ENCODE measurements around the gene OSBPL7.
"Not testable (repeated sequence)": the region's sequence is repeated elsewhere in the genome, so short reads cannot be mapped to it uniquely, and the experiment has no call there.

OSBPL7 gene

DNA sequence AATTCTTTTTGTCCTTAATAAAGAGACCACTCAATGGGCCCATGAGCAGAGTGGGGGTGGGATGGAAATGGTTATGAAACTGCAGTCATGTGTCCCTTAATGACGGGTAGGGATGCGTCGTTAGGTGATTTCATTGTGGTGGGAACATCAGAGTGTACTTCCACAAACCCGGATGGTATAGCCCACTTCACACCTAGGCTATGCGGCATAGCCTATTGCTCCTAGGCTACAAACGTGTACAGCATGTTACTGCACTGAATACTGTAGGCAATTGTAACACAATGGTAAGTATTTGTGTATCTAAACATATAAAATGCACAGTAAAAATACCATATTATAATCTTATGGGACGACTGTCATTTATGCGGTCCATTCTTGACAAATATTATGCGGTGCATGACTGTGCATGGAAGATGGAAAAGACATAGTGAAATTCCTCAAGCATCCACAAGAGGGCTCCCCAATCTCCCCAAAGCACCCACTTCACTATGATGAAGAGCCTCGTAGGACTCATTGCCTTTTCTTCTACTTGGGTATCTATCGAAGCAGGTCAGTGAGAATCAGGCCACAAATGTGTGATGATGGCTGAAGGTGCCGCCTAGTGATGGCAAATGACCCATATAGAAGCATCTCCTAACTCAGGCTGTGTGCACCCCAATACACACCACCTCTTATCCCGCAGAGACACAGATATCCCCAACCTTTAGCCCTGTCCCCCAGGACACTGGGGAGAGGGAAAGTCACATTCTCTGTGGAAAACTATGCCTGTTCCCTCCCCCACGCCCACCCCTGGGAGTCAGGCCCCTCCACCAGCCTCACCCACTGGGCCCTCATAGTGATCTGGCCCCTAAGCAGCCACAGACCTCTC is 45.0 kb downstream of the OSBPL7 start:
- Mint-ChIP-seq H3K27ac (no peak overlapping the region), H3K4me3 (no peak overlapping the region), H3K9me3 (no peaks in the 10 kb centered on the region), H3K4me1 (ENCODE audit: low read depth in 2 of 2) (peaks cover 0 to 5% of the 10 kb centered on the region in 2 donors), H3K36me3 (ENCODE audit: insufficient read depth) (peaks cover 3% of the 10 kb centered on the region), H3K27me3 (peaks cover 31 to 52% of the 10 kb centered on the region in 2 donors)
- ATAC-seq (replicated peaks) (peak; percentile 87), DNase-seq (peak; percentile 39 to 50 (median 50))

DNA sequence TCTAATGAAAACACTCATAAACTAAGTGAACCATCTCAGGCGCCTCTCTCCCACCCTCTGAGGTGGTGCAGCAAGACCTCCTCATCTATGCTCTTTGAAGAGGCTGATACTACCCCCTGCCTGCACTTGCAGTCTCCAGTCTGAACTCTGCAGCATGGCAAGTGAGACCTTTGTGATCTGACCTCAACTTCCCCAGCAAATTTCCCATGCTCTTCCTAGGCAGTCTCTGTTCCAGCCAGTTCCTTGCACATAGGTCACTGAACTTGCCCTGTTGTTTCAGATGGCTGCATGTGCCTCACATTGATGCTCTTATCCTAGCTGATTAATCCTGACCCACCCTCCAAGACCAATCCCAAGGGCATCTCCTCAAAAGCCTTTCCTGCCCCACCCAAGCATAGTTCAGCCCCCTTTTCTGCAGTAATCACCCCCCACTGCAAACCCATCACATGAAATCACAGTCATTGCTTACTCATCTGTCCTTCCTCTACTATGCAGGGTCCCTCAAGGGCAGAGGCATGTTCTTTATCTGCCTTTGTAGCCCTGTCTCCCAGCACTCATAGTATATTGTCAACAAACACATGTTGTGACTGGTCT is 46.5 kb downstream of the OSBPL7 start:
- ATAC-seq (replicated peaks), result no peak
- peaks cover 0 to 5% of the 10 kb centered on the region in 2 donors for H3K4me1 Mint-ChIP-seq (ENCODE audit: low read depth in 2 of 2)
- H3K27ac Mint-ChIP-seq, result no peak overlapping the region
- no peak overlapping the region for H3K4me3 Mint-ChIP-seq
- H3K27me3 Mint-ChIP-seq, result peaks cover 26 to 52% of the 10 kb centered on the region in 2 donors
- H3K9me3 Mint-ChIP-seq, result no peaks in the 10 kb centered on the region
- peaks cover 3% of the 10 kb centered on the region for H3K36me3 Mint-ChIP-seq (ENCODE audit: insufficient read depth)
- no peak for DNase-seq

DNA sequence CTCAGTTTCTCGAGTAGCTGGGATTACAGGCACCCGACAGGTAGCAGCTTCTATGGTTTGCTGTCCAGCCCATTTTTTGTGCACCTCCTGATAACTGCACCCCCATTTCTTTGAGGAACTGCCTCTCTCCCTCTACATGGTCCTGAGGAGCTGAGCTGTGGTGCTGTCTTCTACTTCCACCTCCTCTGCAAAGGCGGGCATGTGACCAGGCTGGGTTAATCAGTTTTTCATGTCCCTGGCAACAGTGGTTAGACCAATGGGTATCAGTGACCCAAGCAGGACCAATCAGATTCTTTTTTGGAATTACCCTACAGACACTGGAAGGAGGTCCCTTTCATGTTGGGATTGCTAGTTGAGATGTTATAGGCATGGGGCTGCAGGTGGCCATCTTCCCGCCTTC is 47.3 kb downstream of the OSBPL7 start:
- peaks cover 0 to 5% of the 10 kb centered on the region in 2 donors for H3K4me1 Mint-ChIP-seq (ENCODE audit: low read depth in 2 of 2)
- ATAC-seq (replicated peaks) (no peak), DNase-seq (no peak)
- peaks cover 3% of the 10 kb centered on the region for H3K36me3 Mint-ChIP-seq (ENCODE audit: insufficient read depth)
- no peak overlapping the region for H3K4me3 Mint-ChIP-seq
- peaks cover 22 to 52% of the 10 kb centered on the region in 2 donors for H3K27me3 Mint-ChIP-seq
- no peaks in the 10 kb centered on the region for H3K9me3 Mint-ChIP-seq
- no peak overlapping the region for H3K27ac Mint-ChIP-seq

DNA sequence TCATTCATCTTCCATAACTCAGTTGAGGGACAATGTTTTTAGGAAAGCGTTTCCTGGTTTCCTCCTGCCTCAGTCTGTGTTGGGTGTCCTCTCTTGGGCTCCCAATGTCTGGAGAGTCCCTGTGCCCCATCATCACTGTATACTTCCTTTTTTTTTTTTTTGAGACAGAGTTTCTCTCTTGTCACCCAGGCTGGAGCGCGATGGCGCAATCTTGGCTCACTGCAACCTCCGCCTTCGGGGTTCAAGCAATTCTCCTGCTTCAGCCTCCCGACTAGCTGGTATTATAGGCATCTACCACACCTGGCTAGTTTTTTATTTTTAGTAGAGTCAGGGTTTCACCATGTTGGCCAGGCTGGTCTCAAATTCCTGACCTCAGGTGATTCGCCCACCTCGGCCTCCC is 47.9 kb downstream of the OSBPL7 start:
- DNase-seq; H3K4me1 Mint-ChIP-seq (ENCODE audit: low read depth in 2 of 2); H3K4me3 Mint-ChIP-seq; H3K27ac Mint-ChIP-seq; H3K36me3 Mint-ChIP-seq (ENCODE audit: insufficient read depth); H3K9me3 Mint-ChIP-seq; ATAC-seq (replicated peaks): not testable (repeated sequence)
- H3K27me3 Mint-ChIP-seq, result peaks cover 22 to 52% of the 10 kb centered on the region in 2 donors

DNA sequence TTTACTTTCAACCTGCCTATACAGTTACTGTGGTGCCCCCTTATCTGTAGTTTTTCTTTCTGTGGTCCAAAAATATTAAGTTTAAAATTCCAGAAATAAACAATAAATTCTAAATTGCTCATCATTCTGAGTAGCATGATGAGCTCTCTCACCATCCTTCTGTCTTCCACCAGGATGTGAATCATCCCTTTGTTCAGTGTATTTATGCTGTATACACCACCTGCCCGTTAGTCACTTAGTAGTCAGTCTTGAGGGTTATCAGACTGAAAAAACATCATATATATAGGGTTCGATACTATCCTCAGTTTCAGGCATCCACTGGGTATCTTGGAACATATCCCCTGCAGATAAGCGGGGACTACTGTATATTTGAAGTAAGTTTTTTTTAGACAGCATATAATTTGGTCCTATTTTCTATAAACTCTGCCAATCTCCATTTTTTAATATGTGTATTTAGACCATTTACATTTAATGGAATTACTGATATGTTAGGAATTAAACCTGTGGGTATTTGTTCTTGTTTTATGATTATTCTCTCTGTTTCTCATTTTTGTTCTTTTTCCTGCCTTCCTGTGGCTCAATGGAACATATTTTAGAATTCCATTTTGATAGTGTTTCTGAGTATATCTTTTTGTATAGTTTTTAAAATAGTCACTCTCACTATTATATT is 57.5 kb downstream of the OSBPL7 start:
- Mint-ChIP-seq H3K4me1 (ENCODE audit: low read depth in 2 of 2) (peaks cover 10 to 29% of the 10 kb centered on the region in 2 donors), H3K27me3 (no peaks in the 10 kb centered on the region), H3K36me3 (ENCODE audit: insufficient read depth) (peaks cover 3% of the 10 kb centered on the region), H3K4me3 (peak overlapping the region in 1 of 2 donors; percentile 58), H3K27ac (peak overlapping the region; percentile 78 to 83), H3K9me3 (no peaks in the 10 kb centered on the region)
- no peak for DNase-seq
- ATAC-seq (replicated peaks), result no peak

DNA sequence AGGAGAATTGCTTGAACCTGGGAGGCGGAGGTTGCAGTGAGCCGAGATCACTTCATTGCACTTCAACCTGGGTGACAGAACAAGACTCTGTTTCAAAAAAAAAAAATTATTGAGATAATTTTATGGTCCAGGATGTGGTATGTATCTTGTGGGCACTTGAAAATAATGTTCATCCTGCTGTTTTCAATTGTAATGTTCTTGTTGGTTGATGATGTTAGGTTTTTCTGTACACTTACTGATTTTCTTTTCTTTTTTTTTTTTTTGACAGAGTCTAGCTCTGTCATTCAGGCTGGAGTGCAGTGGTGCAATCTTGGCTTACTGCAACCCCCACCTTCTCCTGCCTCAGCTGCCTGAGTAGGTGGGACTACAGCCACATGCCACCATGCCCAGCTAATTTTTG is 58.9 kb downstream of the OSBPL7 start:
- DNase-seq (no peak), ATAC-seq (replicated peaks) (peak; percentile 95)
- peak overlapping the region; percentile 78 to 83 for H3K27ac Mint-ChIP-seq
- no peaks in the 10 kb centered on the region for H3K27me3 Mint-ChIP-seq
- peaks cover 12 to 29% of the 10 kb centered on the region in 2 donors for H3K4me1 Mint-ChIP-seq (ENCODE audit: low read depth in 2 of 2)
- H3K36me3 Mint-ChIP-seq (ENCODE audit: insufficient read depth), result peaks cover 3% of the 10 kb centered on the region
- peak overlapping the region; percentile 42 to 58 for H3K4me3 Mint-ChIP-seq
- H3K9me3 Mint-ChIP-seq, result no peaks in the 10 kb centered on the region

DNA sequence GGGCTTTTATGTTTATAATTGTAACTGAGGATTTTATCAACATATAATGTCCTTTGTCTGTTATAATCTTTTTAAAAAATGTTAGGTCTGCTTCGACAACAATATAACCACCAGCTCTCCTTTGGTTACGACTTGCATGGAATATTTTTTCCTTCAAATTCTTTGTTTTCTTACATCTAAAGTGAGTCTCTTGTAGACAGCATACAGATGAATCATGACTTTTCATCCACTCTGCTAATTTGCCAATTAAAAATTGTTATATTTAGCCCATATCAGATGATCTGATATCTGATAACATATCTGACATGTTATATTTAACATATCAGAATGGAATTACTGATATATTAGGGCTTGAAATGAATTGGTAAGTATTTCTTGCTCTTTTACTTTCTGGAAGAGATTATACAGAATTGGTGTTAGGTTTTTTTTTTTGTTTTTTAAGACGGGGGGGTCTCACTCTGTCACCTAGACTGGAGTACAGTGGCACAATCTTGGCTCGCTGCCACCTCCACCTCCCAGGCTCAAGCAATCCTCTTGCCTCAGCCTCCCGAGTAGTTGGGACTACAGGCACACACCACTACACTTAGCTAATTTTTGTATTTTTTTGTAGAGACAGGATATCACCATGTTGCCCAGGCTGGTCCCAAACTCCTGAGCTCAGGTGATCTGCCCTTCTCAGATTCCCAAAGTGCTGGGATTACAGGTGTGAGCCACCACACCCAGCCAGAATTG is 61.0 kb downstream of the OSBPL7 start:
- Mint-ChIP-seq H3K27me3 (no peaks in the 10 kb centered on the region), H3K4me3 (no peak overlapping the region), H3K4me1 (ENCODE audit: low read depth in 2 of 2) (peaks cover 12 to 29% of the 10 kb centered on the region in 2 donors), H3K27ac (no peak overlapping the region), H3K9me3 (no peaks in the 10 kb centered on the region), H3K36me3 (ENCODE audit: insufficient read depth) (peaks cover 6% of the 10 kb centered on the region)
- ATAC-seq (replicated peaks) (no peak), DNase-seq (no peak)

DNA sequence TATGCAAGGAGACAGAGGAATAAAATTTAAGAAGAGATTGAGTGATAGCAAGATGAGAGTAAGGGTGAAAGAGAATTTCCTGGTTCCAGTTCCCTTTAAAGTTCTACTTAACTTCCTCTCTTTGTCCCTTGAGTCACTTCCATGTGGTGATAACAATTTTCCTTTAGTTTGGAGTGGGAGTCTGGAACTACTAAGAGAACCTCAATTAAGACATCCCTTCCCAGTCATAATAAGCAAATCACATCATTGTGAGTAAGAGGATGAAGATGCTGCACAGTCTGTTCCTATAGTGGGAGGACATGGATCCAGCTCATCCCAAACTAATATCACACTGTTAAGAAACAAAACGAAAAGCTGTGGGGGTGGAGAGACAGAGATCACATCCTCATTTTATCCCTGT is 64.2 kb downstream of the OSBPL7 start:
- H3K27me3 Mint-ChIP-seq, result no peaks in the 10 kb centered on the region
- DNase-seq (no peak), ATAC-seq (replicated peaks) (no peak)
- no peak overlapping the region for H3K4me3 Mint-ChIP-seq
- no peaks in the 10 kb centered on the region for H3K9me3 Mint-ChIP-seq
- H3K36me3 Mint-ChIP-seq (ENCODE audit: insufficient read depth), result peaks cover 4% of the 10 kb centered on the region
- no peak overlapping the region for H3K27ac Mint-ChIP-seq
- peaks cover 2 to 15% of the 10 kb centered on the region in 2 donors for H3K4me1 Mint-ChIP-seq (ENCODE audit: low read depth in 2 of 2)
